ENCODE data around the gene NR0B1. TPM values are rescaled to one million over a fixed set of nuclear protein-coding genes. Genes with fewer than 3 reads are reported as not detected.

Gene NR0B1
- total RNA-seq, 8 experiments from 2014 or later = 0.32 to 0.95 (median 0.43) TPM; not detected in 5

Other genes with a start within 250 kb of the NR0B1 start
- not detected for gene MAGEB2, start 93.8 kb downstream of the NR0B1 start, total RNA-seq
- under 1 TPM in 2 of 8 experiments, not detected in 6; 0.14 to 0.17 TPM for gene MAGEB3, start 78.7 kb downstream of the NR0B1 start, total RNA-seq
- gene MAGEB4, start 67.4 kb downstream of the NR0B1 start, total RNA-seq = under 1 TPM in 2 of 8 experiments, not detected in 6; 0.14 to 0.24 TPM
- under 1 TPM in 1 of 8 experiments, not detected in 7; 0.19 TPM for gene MAGEB1, start 62.2 kb downstream of the NR0B1 start, total RNA-seq

Measured in motor neuron (in vitro differentiated cells).